ENCODE measurements around the gene PID1. TPM values are rescaled to one million over a fixed set of nuclear protein-coding genes. Genes with fewer than 3 reads are reported as not detected.

The PID1 gene
- total and polyA plus RNA-seq, 12 donors: 4.5 to 81.9 (median 47.0) TPM

GRCh38 chr2:229178117-229178516 is 93.0 kb downstream of the PID1 start:
- WGBS, 4 donors: 89 to 95% (median 92%) methylated on average over 3 of the region's 3 CpGs
- intact Hi-C loops (cut with DNase I): no loop called here
- H3K9me3 ChIP-seq (replicated peaks in 1 of 3): no peaks in the 10 kb centered on the region
- no peak overlapping the region for H3K4me3 ChIP-seq
- DNase-seq: no peak
- no peaks in the 10 kb centered on the region for H3K36me3 ChIP-seq (replicated peaks in 1 of 2)
- TF ChIP-seq POLR2A (IDR thresholded peaks at IDR 0.05): no peak
- TF ChIP-seq CTCF (IDR thresholded peaks at IDR 0.05): no peak
- H3K27me3 ChIP-seq: no peaks in the 10 kb centered on the region
- peaks cover 17 to 31% of the 10 kb centered on the region in 2 donors for H3K4me1 ChIP-seq (replicated peaks in 1 of 2)
- no peak overlapping the region for H3K27ac ChIP-seq

GRCh38 chr2:229176136-229176535 is 95.0 kb downstream of the PID1 start:
- Histone ChIP-seq H3K36me3 (replicated peaks in 1 of 2) (no peaks in the 10 kb centered on the region), H3K4me3 (no peak overlapping the region), H3K27ac (no peak overlapping the region), H3K4me1 (replicated peaks in 1 of 2) (peaks cover 17 to 31% of the 10 kb centered on the region in 2 donors), H3K9me3 (replicated peaks in 1 of 3) (no peaks in the 10 kb centered on the region), H3K27me3 (no peaks in the 10 kb centered on the region)
- TF ChIP-seq CTCF (IDR thresholded peaks at IDR 0.05): no peak
- no peak for TF ChIP-seq POLR2A (IDR thresholded peaks at IDR 0.05)
- intact Hi-C loops (cut with DNase I): no loop called here
- WGBS, 4 donors: 60 to 62% (median 61%) methylated on average over 3 of the region's 3 CpGs
- DNase-seq: no peak

- Histone ChIP-seq H3K36me3 (replicated peaks in 1 of 2) (no peaks in the 10 kb centered on the region), H3K27ac (peak overlapping the region in 2 of 5 donors; percentile 19 to 28), H3K4me3 (no peak overlapping the region), H3K9me3 (replicated peaks in 1 of 3) (no peaks in the 10 kb centered on the region), H3K27me3 (no peaks in the 10 kb centered on the region), H3K4me1 (replicated peaks in 1 of 2) (peaks cover 17 to 36% of the 10 kb centered on the region in 2 donors)
- TF ChIP-seq POLR2A (IDR thresholded peaks at IDR 0.05): no peak
- no peak for TF ChIP-seq CTCF (IDR thresholded peaks at IDR 0.05)
- WGBS, 4 donors: 92 to 100% (median 97%) methylated on average over 1 of the region's 1 CpG
- intact Hi-C loops (cut with DNase I): no loop called here
- DNase-seq: no peak
These were observed 95.6 kb downstream of the PID1 start for GRCh38 chr2:229175497-229175863.

GRCh38 chr2:229174794-229175496 is 96.1 kb downstream of the PID1 start:
- TF ChIP-seq CTCF (IDR thresholded peaks at IDR 0.05) (no peak), POLR2A (IDR thresholded peaks at IDR 0.05) (no peak)
- H3K36me3 ChIP-seq (replicated peaks in 1 of 2): no peaks in the 10 kb centered on the region
- DNase-seq: peak; percentile 36 to 74 (median 53)
- H3K9me3 ChIP-seq (replicated peaks in 1 of 3): no peaks in the 10 kb centered on the region
- H3K4me3 ChIP-seq: no peak overlapping the region
- H3K27ac ChIP-seq: peak overlapping the region in 4 of 5 donors; percentile 19 to 50 (median 25)
- intact Hi-C loops (cut with DNase I): no loop called here
- H3K4me1 ChIP-seq (replicated peaks in 1 of 2): peaks cover 18 to 36% of the 10 kb centered on the region in 2 donors
- H3K27me3 ChIP-seq: no peaks in the 10 kb centered on the region
- WGBS, 4 donors: 32 to 47% (median 36%) methylated on average over 4 of the region's 4 CpGs
